ENCODE measurements around the gene PDE4D. TPM values are rescaled to one million over a fixed set of nuclear protein-coding genes. Genes with fewer than 3 reads are reported as not detected.

PDE4D gene
- total and polyA plus RNA-seq, 2 experiments from 2014 or later = 4.3 to 9.7 TPM

DNA sequence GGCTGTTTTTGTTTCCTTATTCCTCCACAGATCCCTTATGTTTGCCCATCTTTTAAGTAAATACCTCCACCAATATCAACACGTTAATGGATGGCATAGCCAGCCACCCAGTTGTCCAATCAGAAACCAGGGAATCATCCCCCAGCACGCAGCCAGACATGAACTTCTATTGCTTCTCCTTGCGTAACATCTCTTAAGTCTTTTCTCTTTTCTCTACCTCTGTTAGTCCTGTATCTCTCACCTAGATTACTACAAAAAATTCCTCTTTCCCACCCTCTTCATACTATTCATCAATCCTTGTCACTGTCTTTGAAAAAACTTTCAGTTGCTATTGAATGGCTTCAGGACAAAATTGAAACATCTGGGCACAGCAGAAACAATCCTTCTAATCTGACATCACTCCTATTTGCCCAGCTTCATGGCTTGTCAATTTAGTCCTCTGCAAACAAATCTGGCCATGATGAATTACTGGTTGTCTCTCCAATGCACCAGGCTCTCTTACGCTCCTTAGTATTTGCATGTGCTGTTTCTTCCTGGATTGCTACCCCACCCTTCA is 961.4 kb downstream of the PDE4D start:
- in situ Hi-C loops (cut with MboI) = no loop called here
- Histone ChIP-seq H3K4me2 (ENCODE audit: unreplicated experiment) (no peak overlapping the region), H3K79me2 (ENCODE audit: insufficient read depth) (no peaks in the 10 kb centered on the region), H3K9me3 (ENCODE audit: low read depth) (no peaks in the 10 kb centered on the region), H3K27me3 (replicated peaks; ENCODE audit: insufficient read depth) (no peaks in the 10 kb centered on the region), H2AFZ (no peak overlapping the region), H3K4me1 (ENCODE audit: insufficient read depth) (no peaks in the 10 kb centered on the region), H3K9me2 (ENCODE audit: insufficient read depth) (no peaks in the 10 kb centered on the region), H3K36me3 (ENCODE audit: low read depth) (no peaks in the 10 kb centered on the region), H4K20me1 (ENCODE audit: insufficient read depth) (no peaks in the 10 kb centered on the region), H3K4me3 (no peak overlapping the region), H3K27ac (no peak overlapping the region), H3F3A (ENCODE audit: insufficient read depth) (no peaks in the 10 kb centered on the region), H3K9ac (no peak overlapping the region)
- no peak for DNase-seq
- 66 to 72% methylated on average over 4 of the region's 4 CpGs for WGBS, 2 experiments (ENCODE audit: low coverage in 1 of 2, low lambda C conversion rate in 2 of 2, missing lambda C conversion rate in 2 of 2)
- TF ChIP-seq EZH2 (IDR thresholded peaks at IDR 0.05; ENCODE audit: insufficient read depth, poor library complexity, severe bottlenecking) = no peak
- no peak for TF ChIP-seq EZH2phosphoT487 (IDR thresholded peaks at IDR 0.05; ENCODE audit: insufficient read depth, low read depth)

- in situ Hi-C loops (cut with MboI) = no loop called here
- WGBS, 2 experiments (ENCODE audit: low coverage in 1 of 2, low lambda C conversion rate in 2 of 2, missing lambda C conversion rate in 2 of 2) = 45 to 48% methylated on average over 3 of the region's 3 CpGs
These were observed 963.0 kb downstream of the PDE4D start for GRCh38 chr5:58930520-58930919.

DNA sequence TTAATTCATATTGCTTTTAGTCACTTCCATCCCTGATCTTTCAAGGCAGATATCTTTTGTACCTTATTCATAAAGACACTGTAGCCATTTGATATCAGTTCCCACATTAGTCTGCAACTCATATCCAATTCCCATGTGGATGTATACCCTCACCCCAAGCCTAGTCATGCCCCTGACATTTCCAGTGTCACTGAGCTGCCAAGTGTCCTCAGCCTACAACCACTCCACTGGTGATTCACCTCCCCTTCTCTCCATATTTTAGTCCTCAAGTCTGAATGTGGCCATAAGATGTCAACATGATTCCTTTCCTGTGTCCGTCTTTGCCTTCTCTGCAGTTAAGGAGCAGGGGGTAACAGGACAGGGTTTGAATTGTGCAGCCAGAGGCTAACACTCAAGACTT is 963.8 kb downstream of the PDE4D start:
- WGBS, 2 experiments (ENCODE audit: low coverage in 1 of 2, low lambda C conversion rate in 2 of 2, missing lambda C conversion rate in 2 of 2) = 7 to 29% methylated on average over 1 of the region's 1 CpG
- no peak overlapping the region for H3K4me3 ChIP-seq
- H3F3A ChIP-seq (ENCODE audit: insufficient read depth) = no peaks in the 10 kb centered on the region
- H3K27me3 ChIP-seq (replicated peaks; ENCODE audit: insufficient read depth) = no peaks in the 10 kb centered on the region; the same call in 1 of the 2 replicates
- in situ Hi-C loops (cut with MboI) = no loop called here
- DNase-seq = no peak
- no peak overlapping the region for H3K27ac ChIP-seq
- H3K9ac ChIP-seq = no peak overlapping the region
- no peaks in the 10 kb centered on the region for H3K9me2 ChIP-seq (ENCODE audit: insufficient read depth)
- no peaks in the 10 kb centered on the region for H3K79me2 ChIP-seq (ENCODE audit: insufficient read depth)
- TF ChIP-seq EZH2phosphoT487 (IDR thresholded peaks at IDR 0.05; ENCODE audit: insufficient read depth, low read depth) (no peak), EZH2 (IDR thresholded peaks at IDR 0.05; ENCODE audit: insufficient read depth, poor library complexity, severe bottlenecking) (no peak)
- no peak overlapping the region for H2AFZ ChIP-seq
- H3K4me1 ChIP-seq (ENCODE audit: insufficient read depth) = no peaks in the 10 kb centered on the region
- H3K4me2 ChIP-seq (ENCODE audit: unreplicated experiment) = no peak overlapping the region
- no peaks in the 10 kb centered on the region for H3K9me3 ChIP-seq (ENCODE audit: low read depth)
- H4K20me1 ChIP-seq (ENCODE audit: insufficient read depth) = no peaks in the 10 kb centered on the region
- no peaks in the 10 kb centered on the region for H3K36me3 ChIP-seq (ENCODE audit: low read depth)

More at GRCh38 chr5:58930520-58930919, 963.0 kb downstream of the PDE4D start:
- Histone ChIP-seq H3K4me1 (ENCODE audit: insufficient read depth) (no peaks in the 10 kb centered on the region), H3K4me3 (no peak overlapping the region), H3K36me3 (ENCODE audit: low read depth) (no peaks in the 10 kb centered on the region), H4K20me1 (ENCODE audit: insufficient read depth) (no peaks in the 10 kb centered on the region), H3K9me3 (ENCODE audit: low read depth) (no peaks in the 10 kb centered on the region), H2AFZ (no peak overlapping the region), H3K9ac (no peak overlapping the region), H3F3A (ENCODE audit: insufficient read depth) (no peaks in the 10 kb centered on the region), H3K27ac (no peak overlapping the region), H3K9me2 (ENCODE audit: insufficient read depth) (no peaks in the 10 kb centered on the region), H3K4me2 (ENCODE audit: unreplicated experiment) (no peak overlapping the region), H3K27me3 (replicated peaks; ENCODE audit: insufficient read depth) (no peaks in the 10 kb centered on the region; the same call in 1 of the 2 replicates), H3K79me2 (ENCODE audit: insufficient read depth) (no peaks in the 10 kb centered on the region)
- DNase-seq = no peak
- TF ChIP-seq EZH2phosphoT487 (IDR thresholded peaks at IDR 0.05; ENCODE audit: insufficient read depth, low read depth) (no peak), EZH2 (IDR thresholded peaks at IDR 0.05; ENCODE audit: insufficient read depth, poor library complexity, severe bottlenecking) (no peak)

GRCh38 chr5:58927938-58928337 is 965.6 kb downstream of the PDE4D start:
- no peaks in the 10 kb centered on the region for H3K9me2 ChIP-seq (ENCODE audit: insufficient read depth)
- TF ChIP-seq EZH2phosphoT487 (IDR thresholded peaks at IDR 0.05; ENCODE audit: insufficient read depth, low read depth) (no peak), EZH2 (IDR thresholded peaks at IDR 0.05; ENCODE audit: insufficient read depth, poor library complexity, severe bottlenecking) (no peak)
- H3K9me3 ChIP-seq (ENCODE audit: low read depth) = no peaks in the 10 kb centered on the region
- H3K4me1 ChIP-seq (ENCODE audit: insufficient read depth) = peaks cover 6% of the 10 kb centered on the region; the same call in 1 of the 2 replicates
- no peak overlapping the region for H3K27ac ChIP-seq
- H3K79me2 ChIP-seq (ENCODE audit: insufficient read depth) = no peaks in the 10 kb centered on the region
- in situ Hi-C loops (cut with MboI) = no loop called here
- no peak for DNase-seq
- H3K4me2 ChIP-seq (ENCODE audit: unreplicated experiment) = no peak overlapping the region
- H3K4me3 ChIP-seq = no peak overlapping the region
- 75 to 80% methylated on average over 2 of the region's 2 CpGs for WGBS, 2 experiments (ENCODE audit: low coverage in 1 of 2, low lambda C conversion rate in 2 of 2, missing lambda C conversion rate in 2 of 2)
- no peaks in the 10 kb centered on the region for H4K20me1 ChIP-seq (ENCODE audit: insufficient read depth)
- H3K27me3 ChIP-seq (replicated peaks; ENCODE audit: insufficient read depth) = no peaks in the 10 kb centered on the region; the same call in 1 of the 2 replicates
- H2AFZ ChIP-seq = no peak overlapping the region
- H3K36me3 ChIP-seq (ENCODE audit: low read depth) = no peaks in the 10 kb centered on the region
- H3F3A ChIP-seq (ENCODE audit: insufficient read depth) = no peaks in the 10 kb centered on the region
- no peak overlapping the region for H3K9ac ChIP-seq

Measured in GM23248 (cell line).